Fibroblast of lung (primary cell): ENCODE results near the gene PTPRE.

ENCODE experiments used
- CTCF ChIP-seq, 2 donors: IDR thresholded peaks in 1 of 2; conservative IDR thresholded peaks in 1 of 2; 1 replicate in 1 of 2; 2 replicates in 1 of 2; pipeline ENCODE4 v1.5.1; 2011 to 2012; ENCODE audit warnings: low read length in 2 of 2, control low read depth in 1 of 2, inconsistent platforms in 1 of 2, low read depth in 1 of 2, mild to moderate bottlenecking in 1 of 2
- EZH2 ChIP-seq: IDR thresholded peaks from 2 replicates; pipeline ENCODE4 v1.5.1; 2012; ENCODE audit warnings: low read length, control low read depth, mild to moderate bottlenecking; ENCODE audit errors: missing control alignments

GRCh38 chr10:127935071-127935561 is 28.2 kb downstream of the PTPRE start:
- TF ChIP-seq CTCF (conservative IDR thresholded peaks at IDR 0.05 in 1 of 2, IDR thresholded peaks at IDR 0.05 in 1 of 2; ENCODE audit: low read depth in 1 of 2, low read length in 2 of 2) (no peak), EZH2 (no peak)
